CD14-positive monocyte (primary cell): ENCODE measurements around the gene SLC6A2. TPM values are rescaled to one million over a fixed set of nuclear protein-coding genes. Genes with fewer than 3 reads are reported as not detected.

Source experiments
- DNase-seq, 3 donors: peaks; one replicate each; pipeline ENCODE4 v3.0.0-alpha.2; 2011 to 2022
- H2AFZ ChIP-seq: 2 replicates; pipeline ENCODE4 v1.6.0; 2012; ENCODE audit warnings: mild to moderate bottlenecking, low read depth, low read length, inconsistent platforms; ENCODE audit not compliant: insufficient read depth, poor library complexity, severe bottlenecking
- H3K27ac ChIP-seq, 2 donors: 1 replicate in 1 of 2; 2 replicates in 1 of 2; pipeline ENCODE4 v1.5.1; 2012 to 2013; ENCODE audit warnings: low read length in 2 of 2, control low read depth in 1 of 2, inconsistent platforms in 1 of 2, low read depth in 1 of 2, mild to moderate bottlenecking in 1 of 2
- H3K27me3 ChIP-seq, 2 donors: one replicate each; pipeline versions ENCODE4 v1.6.0 to v1.6.1; 2011 to 2013; ENCODE audit warnings: low read length in 2 of 2; ENCODE audit not compliant: control insufficient read depth in 2 of 2, insufficient read depth in 2 of 2
- H3K36me3 ChIP-seq, 2 donors: replicated peaks in 1 of 2; 1 replicate in 1 of 2; 2 replicates in 1 of 2; pipeline versions ENCODE4 v1.5.1 to v1.6.1; 2012 to 2013; ENCODE audit warnings: low read length in 2 of 2, control low read depth in 1 of 2, inconsistent platforms in 1 of 2, mild to moderate bottlenecking in 1 of 2; ENCODE audit not compliant: insufficient read depth in 2 of 2, control insufficient read depth in 1 of 2
- H3K4me1 ChIP-seq, 2 donors: 1 replicate in 1 of 2; 2 replicates in 1 of 2; pipeline versions ENCODE4 v1.5.1 to v1.6.1; 2012 to 2013; ENCODE audit warnings: low read length in 2 of 2, control low read depth in 1 of 2, inconsistent platforms in 1 of 2, mild to moderate bottlenecking in 1 of 2, moderate library complexity in 1 of 2; ENCODE audit not compliant: insufficient read depth in 2 of 2, control insufficient read depth in 1 of 2
- H3K4me2 ChIP-seq: replicated peaks from 2 replicates; pipeline ENCODE3; 2012; ENCODE audit warnings: low read length, moderate library complexity, mild to moderate bottlenecking; ENCODE audit not compliant: poor library complexity, severe bottlenecking; ENCODE audit errors: extremely low read depth
- H3K4me3 ChIP-seq, 3 experiments: fragments of 200-600 bp in 1 of 3; sonication (generic) in 1 of 3; replicated peaks in 1 of 3; 1 replicate in 2 of 3; 2 replicates in 1 of 3; pipeline ENCODE4 v1.5.1; 2011 to 2013; ENCODE audit warnings: low read length in 3 of 3, mild to moderate bottlenecking in 3 of 3, control low read depth in 2 of 3, low read depth in 2 of 3, inconsistent platforms in 1 of 3, moderate library complexity in 1 of 3
- H3K79me2 ChIP-seq: 2 replicates; pipeline ENCODE4 v1.6.0; 2012; ENCODE audit warnings: mild to moderate bottlenecking, control low read depth, inconsistent platforms, low read length, moderate library complexity; ENCODE audit not compliant: insufficient read depth
- H3K9ac ChIP-seq: 2 replicates; pipeline ENCODE4 v1.6.0; 2017; ENCODE audit warnings: low read length, mild to moderate bottlenecking; ENCODE audit not compliant: insufficient read depth, poor library complexity, severe bottlenecking
- H3K9me3 ChIP-seq, 2 donors: replicated peaks in 1 of 2; 1 replicate in 1 of 2; 2 replicates in 1 of 2; pipeline versions ENCODE4 v1.5.1 to v1.6.1; 2012 to 2013; ENCODE audit warnings: low read length in 2 of 2, control low read depth in 1 of 2; ENCODE audit not compliant: control insufficient read depth in 1 of 2, insufficient read depth in 1 of 2
- H4K20me1 ChIP-seq: 2 replicates; pipeline ENCODE4 v1.6.0; 2012; ENCODE audit warnings: mild to moderate bottlenecking, low read length, control low read depth, moderate library complexity; ENCODE audit not compliant: insufficient read depth
- H3K27ac Mint-ChIP-seq, 7 donors: one replicate each; pipeline ENCODE4 v1.8.0; 2020; ENCODE audit warnings: mild to moderate bottlenecking in 7 of 7, mixed read lengths in 7 of 7, moderate library complexity in 6 of 7, inconsistent platforms in 2 of 7
- H3K27me3 Mint-ChIP-seq, 3 donors: one replicate each; pipeline ENCODE4 v1.8.0; 2021 to 2022; ENCODE audit warnings: low read depth in 3 of 3, mild to moderate bottlenecking in 3 of 3, mixed read lengths in 3 of 3, moderate library complexity in 3 of 3, inconsistent platforms in 1 of 3
- H3K36me3 Mint-ChIP-seq, 2 donors: one replicate each; pipeline ENCODE4 v1.8.0; 2020; ENCODE audit warnings: mixed read lengths in 2 of 2, inconsistent platforms in 1 of 2, mild to moderate bottlenecking in 1 of 2
- H3K4me1 Mint-ChIP-seq: one replicate; pipeline ENCODE4 v1.8.0; 2020; ENCODE audit warnings: mild to moderate bottlenecking, mixed read lengths
- H3K4me3 Mint-ChIP-seq, 2 donors: one replicate each; pipeline ENCODE4 v1.8.0; 2020; ENCODE audit warnings: mild to moderate bottlenecking in 2 of 2, mixed read lengths in 2 of 2, moderate library complexity in 1 of 2
- H3K9me3 Mint-ChIP-seq, 7 donors: one replicate each; pipeline ENCODE4 v1.8.0; 2020 to 2022; ENCODE audit warnings: mixed read lengths in 7 of 7, mild to moderate bottlenecking in 6 of 7, moderate library complexity in 6 of 7, inconsistent platforms in 2 of 7
- CTCF ChIP-seq: fragments of 200-600 bp; IDR thresholded peaks from one replicate; pipeline ENCODE4 v1.8.0; 2022; ENCODE audit warnings: antibody characterized with exemption, mild to moderate bottlenecking
- WGBS: methylation state at CpG from one replicate; pipeline ENCODE4 v1.1.5; 2013; ENCODE audit warnings: missing lambda C conversion rate; ENCODE audit not compliant: insufficient coverage; 5-methylcytosine and 5-hydroxymethylcytosine counted together
- intact Hi-C, 2 donors: fragments of 100-400 bp; cut with micrococcal nuclease; formaldehyde crosslinking; loops; one replicate each; pipeline versions ENCODE4 v1.15.0 to v1.15.1; 2023
- polyA plus RNA-seq, 3 donors: library from polyadenylated mRNA; depleted of rRNA in 1 of 3; unstranded in 2 of 3; stranded (reverse) in 1 of 3; fragments of 300-500 nt in 2 of 3; fragments of >200 nt in 1 of 3; fragmentation: Illumina TruSeq in 2 of 3; gene quantifications; 1 replicate in 2 of 3; 2 replicates in 1 of 3; pipeline ENCODE4 v1.2.3, GENCODE V29; 2012 to 2021

The SLC6A2 gene
- polyA plus RNA-seq, 3 donors = not detected

GRCh38 chr16:55736671-55737070, 80.9 kb downstream of the SLC6A2 start:
- no peak overlapping the region for H3K27ac Mint-ChIP-seq
- H3K4me1 Mint-ChIP-seq = peaks cover 10% of the 10 kb centered on the region
- no peak for DNase-seq
- no peak overlapping the region for H3K27ac ChIP-seq
- peaks cover 0 to 3% (median 0%) of the 10 kb centered on the region in 7 donors for H3K9me3 Mint-ChIP-seq
- H3K27me3 ChIP-seq = peaks cover 1 to 6% of the 10 kb centered on the region in 2 donors
- no peaks in the 10 kb centered on the region for H3K36me3 Mint-ChIP-seq
- H3K4me2 ChIP-seq = no peak overlapping the region
- H3K9ac ChIP-seq = no peak overlapping the region
- no peaks in the 10 kb centered on the region for H3K4me1 ChIP-seq
- no peaks in the 10 kb centered on the region for H3K79me2 ChIP-seq
- no peak overlapping the region for H3K4me3 Mint-ChIP-seq
- H3K9me3 ChIP-seq = no peaks in the 10 kb centered on the region
- intact Hi-C loops = no loop called here
- TF ChIP-seq CTCF = no peak
- H3K36me3 ChIP-seq = no peaks in the 10 kb centered on the region
- 86% methylated on average over 3 of the region's 4 CpGs for WGBS
- no peaks in the 10 kb centered on the region for H4K20me1 ChIP-seq
- no peak overlapping the region for H3K4me3 ChIP-seq
- H3K27me3 Mint-ChIP-seq = peaks cover 17 to 25% (median 17%) of the 10 kb centered on the region in 3 donors
- no peak overlapping the region for H2AFZ ChIP-seq

GRCh38 chr16:55737318-55737717, 81.5 kb downstream of the SLC6A2 start:
- H4K20me1 ChIP-seq = no peaks in the 10 kb centered on the region
- no peaks in the 10 kb centered on the region for H3K9me3 ChIP-seq
- H3K9ac ChIP-seq = no peak overlapping the region
- H3K27me3 ChIP-seq = peaks cover 2 to 6% of the 10 kb centered on the region in 2 donors
- H3K79me2 ChIP-seq = no peaks in the 10 kb centered on the region
- H3K9me3 Mint-ChIP-seq = peaks cover 0 to 3% (median 0%) of the 10 kb centered on the region in 7 donors
- no peak for TF ChIP-seq CTCF
- H2AFZ ChIP-seq = no peak overlapping the region
- no peak overlapping the region for H3K4me2 ChIP-seq
- H3K4me1 ChIP-seq = no peaks in the 10 kb centered on the region
- H3K36me3 Mint-ChIP-seq = no peaks in the 10 kb centered on the region
- H3K27ac Mint-ChIP-seq = no peak overlapping the region
- 77% methylated on average over 2 of the region's 3 CpGs for WGBS
- peaks cover 18 to 25% (median 20%) of the 10 kb centered on the region in 3 donors for H3K27me3 Mint-ChIP-seq
- H3K36me3 ChIP-seq = no peaks in the 10 kb centered on the region
- peaks cover 6% of the 10 kb centered on the region for H3K4me1 Mint-ChIP-seq
- H3K4me3 Mint-ChIP-seq = no peak overlapping the region
- no peak overlapping the region for H3K27ac ChIP-seq
- intact Hi-C loops = no loop called here
- no peak overlapping the region for H3K4me3 ChIP-seq
- no peak for DNase-seq
